Measurements from ENCODE around the gene PPP1R1C. TPM values are rescaled to one million over a fixed set of nuclear protein-coding genes. Genes with fewer than 3 reads are reported as not detected.

PPP1R1C gene
- total RNA-seq, 1 donor from 2014 or later, result 23.4 TPM

DNA sequence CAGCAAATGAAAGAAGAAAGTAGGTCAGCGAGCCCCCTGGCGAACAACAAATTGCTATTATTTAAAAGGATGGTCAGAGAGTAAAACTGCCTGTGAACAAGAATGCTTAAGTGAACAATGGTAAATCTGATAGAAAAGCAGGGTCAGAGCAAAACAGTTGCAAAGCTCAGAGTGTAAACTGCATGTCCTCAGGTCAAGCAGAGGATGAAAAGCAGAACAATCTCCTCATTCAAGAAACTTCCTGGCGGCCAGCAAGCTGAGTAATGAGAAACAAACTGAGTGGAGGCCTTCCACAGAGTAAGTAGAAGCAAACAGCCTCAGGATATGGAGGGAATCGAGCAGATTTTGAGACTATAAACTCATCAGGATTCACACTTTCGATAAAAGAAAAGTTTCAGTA is 117.9 kb downstream of the PPP1R1C start:
- DNase-seq (ENCODE audit: low spot score), result peak; percentile 27

DNA sequence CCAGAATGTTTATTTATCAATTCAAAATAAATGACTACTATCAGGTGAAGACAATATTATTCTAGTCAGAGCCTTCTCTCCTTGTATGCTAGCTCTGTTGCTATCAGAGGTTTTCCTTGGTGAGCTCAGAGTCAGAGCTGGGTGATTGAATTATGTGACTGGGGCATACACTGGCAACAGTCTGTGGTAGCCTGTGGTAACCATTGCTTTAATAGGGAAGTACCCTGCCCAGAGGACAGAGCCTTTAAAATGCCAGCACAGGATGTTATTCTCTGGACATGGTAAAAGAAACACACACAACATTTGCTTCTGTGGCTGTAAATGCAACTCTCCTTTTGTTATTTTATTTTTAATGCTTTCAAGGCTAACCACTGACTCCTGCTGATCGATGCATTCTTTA is 124.7 kb downstream of the PPP1R1C start:
- DNase-seq (ENCODE audit: low spot score), result no peak

DNA sequence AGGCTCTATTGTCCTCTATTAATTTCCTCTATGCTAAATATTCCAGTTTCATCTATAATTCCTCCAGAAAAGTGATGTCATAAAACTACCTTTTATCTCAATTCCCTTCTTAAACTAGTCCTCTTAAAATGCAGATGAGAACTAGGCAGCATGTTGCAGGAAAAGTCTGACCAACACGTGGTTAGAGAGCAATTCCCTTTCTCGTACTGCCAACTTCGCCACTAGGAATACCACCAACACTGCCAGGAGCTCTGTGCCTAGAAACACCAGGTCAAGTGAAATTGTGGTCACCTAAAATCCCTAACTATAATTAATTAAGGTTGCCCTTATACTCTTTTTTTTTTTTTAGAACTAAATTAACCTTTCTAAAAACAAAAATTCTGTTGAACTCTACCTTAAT is 127.7 kb downstream of the PPP1R1C start:
- no peak for DNase-seq (ENCODE audit: low spot score)

DNA sequence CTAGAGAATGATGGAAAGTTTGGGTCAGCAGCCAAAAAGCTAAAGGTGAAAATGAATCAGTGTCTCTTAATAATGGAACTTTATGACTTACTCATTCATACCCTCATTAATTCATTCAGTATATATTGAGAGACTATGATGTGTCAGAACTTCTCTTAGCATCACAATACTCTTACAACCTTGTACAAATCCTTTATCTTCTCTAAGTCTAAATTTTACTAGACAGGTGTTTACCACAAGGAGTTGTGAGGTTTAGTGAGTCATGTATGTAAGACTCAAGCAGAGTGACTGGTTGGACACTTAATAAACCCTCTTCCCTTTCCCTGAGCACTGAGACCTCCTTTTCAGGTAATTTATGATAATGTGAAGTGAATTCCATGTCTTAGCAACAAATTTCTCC is 129.6 kb downstream of the PPP1R1C start:
- no peak for DNase-seq (ENCODE audit: low spot score)

DNA sequence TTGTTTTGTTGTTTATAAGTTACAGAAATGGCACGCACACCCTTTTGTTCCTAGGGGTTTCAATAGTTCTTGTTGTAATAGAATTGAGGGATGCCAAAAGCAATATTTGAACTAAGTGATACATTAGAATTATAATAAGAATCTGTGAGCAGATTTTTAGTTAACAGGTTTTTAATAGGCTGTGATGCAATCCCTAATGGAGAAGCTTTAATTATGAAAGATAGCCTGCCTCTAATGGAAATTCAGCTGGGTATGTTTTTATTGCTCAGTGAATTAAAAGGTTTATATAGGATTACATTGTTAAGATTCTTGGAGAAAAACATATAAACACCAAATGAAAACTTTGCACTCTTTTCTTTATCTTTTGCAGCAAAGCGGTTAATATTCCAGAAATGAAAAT is 131.1 kb downstream of the PPP1R1C start:
- no peak for DNase-seq (ENCODE audit: low spot score)

GRCh38 chr2:182117196-182117595 is 131.5 kb downstream of the PPP1R1C start:
- no peak for DNase-seq (ENCODE audit: low spot score)

GRCh38 chr2:182128821-182129707 is 143.4 kb downstream of the PPP1R1C start:
- no peak for DNase-seq (ENCODE audit: low spot score)

GRCh38 chr2:182132605-182133004 is 147.0 kb downstream of the PPP1R1C start:
- no peak for DNase-seq (ENCODE audit: low spot score)

DNA sequence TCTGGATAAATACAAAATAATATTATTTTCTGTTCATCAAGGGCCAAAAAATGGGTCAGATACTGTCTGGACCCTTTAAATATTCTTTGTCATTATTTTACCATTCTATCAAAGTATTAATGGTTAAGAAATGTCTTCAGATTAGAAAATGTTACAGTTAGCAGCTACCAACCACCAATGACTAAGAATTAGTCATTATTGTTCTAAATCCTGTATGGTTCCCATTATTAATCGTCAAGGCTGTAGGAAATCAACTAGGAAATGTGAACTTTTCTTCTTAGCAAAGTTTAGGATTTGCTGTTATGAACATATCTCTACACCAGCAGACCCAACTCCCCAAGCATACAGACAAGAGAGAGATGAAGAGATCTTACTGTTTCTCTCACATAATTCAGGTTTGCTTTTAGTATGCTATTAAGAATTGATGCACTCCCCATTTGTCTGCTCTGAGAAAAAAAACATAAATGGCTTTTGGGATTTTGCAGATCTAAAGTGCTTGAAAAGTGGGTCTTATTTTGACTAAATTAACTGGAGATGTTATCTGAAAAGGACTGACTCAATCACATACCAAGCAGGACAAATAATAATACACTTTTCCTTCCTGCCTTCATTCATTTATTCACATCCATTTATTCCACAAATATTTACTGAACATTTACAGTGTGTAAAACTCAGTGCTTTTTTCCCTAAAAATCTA is 147.7 kb downstream of the PPP1R1C start:
- DNase-seq (ENCODE audit: low spot score), result no peak

DNA sequence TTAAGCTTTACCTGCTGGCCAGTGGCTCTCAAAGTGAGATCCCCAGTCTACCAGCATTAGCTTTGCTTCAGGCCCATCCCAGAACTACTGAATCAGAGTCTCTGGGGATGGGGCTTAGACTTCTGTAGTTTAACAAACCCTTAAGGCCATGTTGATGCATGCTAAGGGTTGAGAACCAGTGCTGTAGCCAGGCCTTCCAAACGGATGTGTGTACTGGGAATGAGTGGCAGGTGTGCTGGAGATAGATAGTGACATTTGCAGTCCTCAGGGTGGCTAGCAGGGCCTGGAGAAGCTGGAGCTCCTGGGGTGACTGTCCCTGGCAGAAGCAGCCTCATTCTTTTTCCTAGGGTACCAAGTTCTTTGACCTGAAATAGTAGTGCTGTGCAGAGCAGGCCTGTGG is 148.5 kb downstream of the PPP1R1C start:
- no peak for DNase-seq (ENCODE audit: low spot score)

GRCh38 chr2:182142062-182142461 is 156.4 kb downstream of the PPP1R1C start:
- peak; percentile 5 for DNase-seq (ENCODE audit: low spot score)

DNA sequence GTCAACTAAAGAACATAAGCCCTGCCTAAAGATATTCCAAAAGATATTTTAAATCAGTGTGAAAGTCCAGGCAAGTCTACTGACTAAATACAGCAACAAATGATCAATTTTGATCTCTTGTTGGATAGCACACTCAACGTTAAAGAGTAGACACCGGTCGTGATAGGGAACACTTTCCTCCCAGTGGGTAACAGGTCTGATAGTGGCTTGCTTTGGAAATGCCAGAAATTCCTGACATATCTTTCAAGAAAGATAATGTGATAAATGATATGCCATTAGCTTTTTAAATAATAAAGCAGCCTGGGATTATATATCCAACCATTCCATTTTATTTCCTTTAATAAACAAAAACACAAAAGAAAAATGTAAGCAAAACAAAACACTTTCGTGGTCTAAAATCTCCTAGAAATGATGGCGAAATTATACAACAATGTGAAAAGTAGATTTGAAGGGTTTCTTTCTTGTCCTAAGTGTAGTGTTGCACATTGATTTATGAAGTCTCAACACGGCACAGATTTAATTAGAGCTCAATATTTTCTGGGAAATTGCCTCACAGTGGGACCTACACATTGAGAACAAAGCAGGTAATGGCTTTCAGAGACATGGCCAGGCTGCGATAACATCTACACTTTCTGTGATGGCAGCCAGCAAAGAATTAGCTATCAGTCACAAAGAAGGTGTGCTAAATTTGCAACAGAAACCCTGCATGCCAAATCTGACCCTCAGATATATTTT is 158.6 kb downstream of the PPP1R1C start:
- no peak for DNase-seq (ENCODE audit: low spot score)

- no peak for DNase-seq (ENCODE audit: low spot score)
Observed at GRCh38 chr2:182144776-182145165, 159.1 kb downstream of the PPP1R1C start.

DNA sequence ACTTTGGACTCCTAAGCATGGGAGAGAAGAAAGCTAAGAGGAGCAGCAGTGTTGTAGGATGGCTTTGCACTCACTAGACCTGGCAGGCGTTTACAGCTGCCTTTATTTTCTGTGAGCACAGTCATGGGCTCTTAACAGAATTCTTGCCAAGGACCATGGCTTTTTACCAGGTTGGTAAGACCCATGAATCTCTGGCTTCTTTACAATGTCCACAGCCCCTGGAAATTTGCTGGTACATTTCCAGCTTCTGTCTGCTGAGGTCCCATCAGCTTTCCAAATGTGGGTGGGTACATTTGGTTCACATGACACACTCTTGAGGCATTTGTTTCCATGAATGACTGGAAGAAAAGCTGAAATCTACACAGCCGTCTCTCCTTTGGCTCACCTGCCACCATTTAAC is 162.7 kb downstream of the PPP1R1C start:
- DNase-seq (ENCODE audit: low spot score), result no peak

DNA sequence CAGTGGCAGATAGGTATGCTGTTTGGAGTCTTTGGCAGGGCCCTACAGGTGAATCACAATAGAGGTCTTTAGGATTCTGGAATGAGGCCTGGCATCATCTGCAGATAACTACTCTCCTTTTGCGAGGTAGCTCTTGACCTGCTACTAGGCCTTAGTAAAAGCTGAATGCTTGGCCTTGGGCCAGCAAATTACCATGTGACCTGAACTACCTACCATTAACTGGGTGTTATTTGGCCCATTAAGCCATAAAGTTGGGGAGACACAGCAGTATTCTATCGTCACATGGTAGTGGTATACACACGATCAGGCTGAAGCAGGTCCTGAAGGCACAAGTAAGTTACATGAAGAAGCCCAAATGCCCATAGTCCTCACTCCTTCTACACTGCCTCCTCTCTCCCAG is 178.2 kb downstream of the PPP1R1C start:
- DNase-seq (ENCODE audit: low spot score), result no peak

DNA sequence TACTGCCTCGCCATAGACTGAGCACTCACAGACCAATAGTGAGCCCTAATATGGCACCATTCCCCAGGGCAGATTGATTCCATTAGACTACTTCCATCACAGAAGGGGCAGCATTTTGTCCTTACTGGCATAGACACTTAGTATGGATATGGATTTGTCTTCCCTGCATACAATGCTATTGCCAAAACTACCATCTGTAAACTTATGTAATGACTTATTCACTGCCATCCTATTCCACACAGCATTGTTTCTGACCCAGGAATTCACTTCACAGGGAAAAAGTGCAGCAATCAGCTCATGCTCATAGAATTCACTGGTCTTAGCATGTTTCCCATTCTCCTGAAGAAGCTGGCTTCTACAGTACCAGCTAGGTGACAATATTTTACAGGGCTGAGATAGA is 179.0 kb downstream of the PPP1R1C start:
- no peak for DNase-seq (ENCODE audit: low spot score)

DNA sequence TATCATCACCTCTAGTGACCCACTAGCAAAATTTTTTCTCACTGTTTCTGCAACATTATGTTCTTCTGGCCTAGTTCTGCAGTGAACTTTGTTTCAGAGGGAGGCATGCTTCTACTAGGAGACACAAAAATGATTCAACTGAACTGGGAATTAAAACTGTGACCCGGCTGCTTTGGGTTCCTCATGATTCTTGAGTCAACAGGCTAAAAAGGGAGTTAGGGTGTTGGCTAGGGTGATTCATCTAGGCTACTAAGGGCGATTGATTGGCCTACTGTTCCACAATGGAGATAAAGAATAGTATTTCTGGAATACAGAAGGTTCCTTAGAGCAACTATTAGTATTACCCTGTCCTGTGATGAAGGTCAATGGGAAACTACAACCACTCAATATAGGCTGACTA is 179.5 kb downstream of the PPP1R1C start:
- no peak for DNase-seq (ENCODE audit: low spot score)

DNA sequence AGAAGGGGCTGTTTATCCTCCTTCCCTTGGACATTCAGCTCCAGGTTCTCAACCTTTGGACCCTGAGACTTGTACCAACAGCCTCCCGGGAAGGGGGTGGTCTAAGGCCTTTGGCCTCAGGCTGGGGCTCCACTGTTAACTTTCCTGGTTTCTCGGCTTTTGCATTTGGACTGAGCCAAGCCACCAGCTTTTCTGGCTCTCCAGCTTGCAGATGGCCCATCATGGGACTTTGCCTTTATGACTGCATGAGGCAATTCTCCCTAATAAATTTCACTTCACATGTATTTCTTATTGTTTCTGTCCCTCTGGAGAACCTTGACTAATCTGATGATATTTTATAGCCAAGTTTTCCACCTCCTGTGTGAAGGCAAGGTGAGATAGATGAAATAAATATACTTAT is 180.8 kb downstream of the PPP1R1C start:
- no peak for DNase-seq (ENCODE audit: low spot score)

DNA sequence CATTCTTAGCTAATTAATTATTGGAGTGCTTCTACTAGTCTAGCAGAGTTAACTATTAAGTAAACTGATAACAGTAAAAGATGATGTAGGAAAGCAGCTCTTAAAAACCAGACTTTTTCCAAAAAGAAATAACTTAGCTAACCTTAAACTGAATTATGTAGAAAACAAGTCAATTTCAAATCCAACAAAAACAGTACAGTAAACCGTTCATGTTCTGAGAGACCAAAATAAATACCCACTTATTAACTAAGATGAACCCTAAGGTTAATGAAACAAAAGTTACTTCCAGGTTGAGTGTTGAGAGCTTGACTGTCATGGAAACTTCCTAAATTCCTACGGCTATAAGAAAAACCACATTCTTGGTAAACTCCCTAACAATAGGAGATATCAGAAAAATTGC is 181.2 kb downstream of the PPP1R1C start:
- DNase-seq (ENCODE audit: low spot score), result no peak

Measured in umbilical cord (tissue), 2 donors.